Kidney (tissue), 14 donors: Measurements from ENCODE around the gene S100A16. TPM values are rescaled to one million over a fixed set of nuclear protein-coding genes. Genes with fewer than 3 reads are reported as not detected.
A peak's percentile ranks its signal among the peaks of the same experiment; 100 is the strongest.

Experiments
- DNase-seq, 5 donors: peaks; one replicate each; pipeline ENCODE4 v3.0.0-alpha.2; 2013 to 2020
- FAIRE-seq: peaks from 2 replicates; lab custom pipeline; 2012; peaks lifted over from hg19 to GRCh38; lab: Jason Lieb, UNC
- H3K27ac ChIP-seq, 2 donors: one replicate each; pipeline ENCODE4 v1.7.0; 2013; ENCODE audit warnings: low read depth in 2 of 2, low read length in 2 of 2, inconsistent platforms in 1 of 2
- H3K27me3 ChIP-seq: one replicate; pipeline ENCODE4 v1.7.1; 2013; ENCODE audit warnings: low read length, inconsistent platforms; ENCODE audit not compliant: control insufficient read depth, insufficient read depth
- H3K36me3 ChIP-seq, 3 donors: one replicate each; pipeline versions ENCODE4 v1.7.0 to v1.7.1; 2013; ENCODE audit warnings: low read length in 3 of 3, control low read depth in 1 of 3, inconsistent platforms in 1 of 3; ENCODE audit not compliant: insufficient read depth in 3 of 3, control insufficient read depth in 2 of 3
- H3K4me1 ChIP-seq, 3 donors: one replicate each; pipeline versions ENCODE4 v1.7.0 to v1.7.1; 2013; ENCODE audit warnings: low read length in 3 of 3, inconsistent platforms in 1 of 3, low read depth in 1 of 3; ENCODE audit not compliant: control insufficient read depth in 2 of 3, insufficient read depth in 2 of 3
- H3K4me3 ChIP-seq, 3 donors: one replicate each; pipeline versions ENCODE4 v1.7.0 to v1.8.1; 2013; ENCODE audit warnings: low read length in 3 of 3, control low read depth in 1 of 3, inconsistent platforms in 1 of 3
- H3K9ac ChIP-seq, 3 donors: one replicate each; pipeline versions ENCODE4 v1.7.0 to v1.7.1; 2013; ENCODE audit warnings: low read length in 3 of 3, control low read depth in 1 of 3, inconsistent platforms in 1 of 3
- H3K9me3 ChIP-seq, 3 donors: one replicate each; pipeline versions ENCODE4 v1.7.0 to v1.7.1; 2013; ENCODE audit warnings: low read length in 3 of 3, control low read depth in 1 of 3, inconsistent platforms in 1 of 3; ENCODE audit not compliant: control insufficient read depth in 2 of 3, insufficient read depth in 1 of 3
- intact Hi-C: fragments of 100-400 bp; cut with DNase I; formaldehyde crosslinking; loops from one replicate; pipeline ENCODE4 v1.11.1; 2022
- polyA plus RNA-seq: library from polyadenylated mRNA; stranded (reverse); fragments of 350-450 nt; fragmentation: Illumina TruSeq; extraction: RNeasy Lipid Tissue Mini Kit (QIAGEN cat#74804); gene quantifications from one replicate; pipeline ENCODE4 v1.2.3, GENCODE V29; 2014; ENCODE audit warnings: low read depth, low replicate concordance; ENCODE audit not compliant: insufficient read depth
- total RNA-seq: library from RNA; stranded (reverse); fragmentation: NEBNext Ultra II Directional; extraction: Animal tissue kit (Norgen Biotek cat#: 25700); gene quantifications from one replicate; pipeline ENCODE4 v1.2.1, GENCODE V29; 2021
- TF ChIP-seq, protein P1 (sequence below): IDR thresholded peaks from 3 replicates; pipeline ENCODE4 v1.5.1; 2012; ENCODE audit warnings: mild to moderate bottlenecking, moderate library complexity, borderline replicate concordance; ENCODE audit not compliant: insufficient read depth; ENCODE audit errors: extremely low read depth
- donor health status: control.
- donor health status: control.
- donor health status: control.
- donor health status: control.
- donor health status: control.
- donor health status: DM: yes; HTN: yes; CAD: no.
- donor health status: Normal renal cell carcinoma (clear cell type).

S100A16 gene
- total and polyA plus RNA-seq, 2 donors from 2014 or later: 119 to 174 TPM

- intact Hi-C loops: no loop called here
- H3K9ac ChIP-seq: peak within 1 kb of the TSS; percentile 97 to 100 (median 97)
- peak within 1 kb of the TSS; percentile 92 to 99 (median 98) for H3K4me3 ChIP-seq
- TF ChIP-seq, protein P1, sequence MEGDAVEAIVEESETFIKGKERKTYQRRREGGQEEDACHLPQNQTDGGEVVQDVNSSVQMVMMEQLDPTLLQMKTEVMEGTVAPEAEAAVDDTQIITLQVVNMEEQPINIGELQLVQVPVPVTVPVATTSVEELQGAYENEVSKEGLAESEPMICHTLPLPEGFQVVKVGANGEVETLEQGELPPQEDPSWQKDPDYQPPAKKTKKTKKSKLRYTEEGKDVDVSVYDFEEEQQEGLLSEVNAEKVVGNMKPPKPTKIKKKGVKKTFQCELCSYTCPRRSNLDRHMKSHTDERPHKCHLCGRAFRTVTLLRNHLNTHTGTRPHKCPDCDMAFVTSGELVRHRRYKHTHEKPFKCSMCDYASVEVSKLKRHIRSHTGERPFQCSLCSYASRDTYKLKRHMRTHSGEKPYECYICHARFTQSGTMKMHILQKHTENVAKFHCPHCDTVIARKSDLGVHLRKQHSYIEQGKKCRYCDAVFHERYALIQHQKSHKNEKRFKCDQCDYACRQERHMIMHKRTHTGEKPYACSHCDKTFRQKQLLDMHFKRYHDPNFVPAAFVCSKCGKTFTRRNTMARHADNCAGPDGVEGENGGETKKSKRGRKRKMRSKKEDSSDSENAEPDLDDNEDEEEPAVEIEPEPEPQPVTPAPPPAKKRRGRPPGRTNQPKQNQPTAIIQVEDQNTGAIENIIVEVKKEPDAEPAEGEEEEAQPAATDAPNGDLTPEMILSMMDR: no peak
- H3K27ac ChIP-seq: peak within 1 kb of the TSS; percentile 100
- no peaks in the 10 kb centered on the region for H3K27me3 ChIP-seq
- H3K9me3 ChIP-seq: no peaks in the 10 kb centered on the region
- H3K36me3 ChIP-seq: peaks cover 9 to 27% (median 17%) of the 10 kb centered on the region in 3 donors
- DNase-seq (peak; percentile 98 to 99 (median 99)), FAIRE-seq (peak; percentile 30)
- peaks cover 0 to 15% (median 12%) of the 10 kb centered on the region in 3 donors for H3K4me1 ChIP-seq
Observed at GRCh38 chr1:153633754-153634665, 21.1 kb upstream of the S100A16 start, which contains the start of gene CHTOP. TSS of gene CHTOP (plus strand) at chr1:153634066. CDS start at chr1:153636589, 2,523 bp downstream.

DNA sequence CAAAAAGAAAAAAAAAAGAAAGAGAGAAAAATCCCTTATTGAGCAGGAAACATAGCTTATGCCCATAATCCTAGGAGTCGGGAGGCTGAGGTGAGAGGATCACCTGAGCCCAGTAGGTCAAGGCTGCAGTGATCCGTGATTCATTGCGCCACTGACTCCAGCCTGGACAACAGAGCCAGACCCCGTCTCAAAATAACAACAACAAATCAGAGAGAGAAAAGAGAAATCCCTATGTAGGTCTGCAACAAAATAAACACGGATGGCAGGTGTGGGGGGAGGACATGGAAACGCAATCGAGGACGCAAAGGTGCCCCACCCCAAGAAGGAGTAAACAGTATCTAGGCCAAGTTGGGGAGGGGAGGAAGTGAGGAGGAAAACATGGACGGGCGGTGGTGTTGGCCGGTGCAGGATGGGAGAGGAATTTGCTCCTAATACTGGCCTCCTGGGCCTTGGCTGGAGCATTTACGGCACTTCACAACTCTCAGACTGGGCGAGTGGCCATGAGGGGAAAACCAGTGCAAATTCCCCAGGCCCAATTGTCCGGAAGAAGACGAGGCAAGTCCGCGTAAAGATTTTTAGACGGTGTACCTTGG lies 20.3 kb upstream of the S100A16 start:
- DNase-seq: no peak

DNA sequence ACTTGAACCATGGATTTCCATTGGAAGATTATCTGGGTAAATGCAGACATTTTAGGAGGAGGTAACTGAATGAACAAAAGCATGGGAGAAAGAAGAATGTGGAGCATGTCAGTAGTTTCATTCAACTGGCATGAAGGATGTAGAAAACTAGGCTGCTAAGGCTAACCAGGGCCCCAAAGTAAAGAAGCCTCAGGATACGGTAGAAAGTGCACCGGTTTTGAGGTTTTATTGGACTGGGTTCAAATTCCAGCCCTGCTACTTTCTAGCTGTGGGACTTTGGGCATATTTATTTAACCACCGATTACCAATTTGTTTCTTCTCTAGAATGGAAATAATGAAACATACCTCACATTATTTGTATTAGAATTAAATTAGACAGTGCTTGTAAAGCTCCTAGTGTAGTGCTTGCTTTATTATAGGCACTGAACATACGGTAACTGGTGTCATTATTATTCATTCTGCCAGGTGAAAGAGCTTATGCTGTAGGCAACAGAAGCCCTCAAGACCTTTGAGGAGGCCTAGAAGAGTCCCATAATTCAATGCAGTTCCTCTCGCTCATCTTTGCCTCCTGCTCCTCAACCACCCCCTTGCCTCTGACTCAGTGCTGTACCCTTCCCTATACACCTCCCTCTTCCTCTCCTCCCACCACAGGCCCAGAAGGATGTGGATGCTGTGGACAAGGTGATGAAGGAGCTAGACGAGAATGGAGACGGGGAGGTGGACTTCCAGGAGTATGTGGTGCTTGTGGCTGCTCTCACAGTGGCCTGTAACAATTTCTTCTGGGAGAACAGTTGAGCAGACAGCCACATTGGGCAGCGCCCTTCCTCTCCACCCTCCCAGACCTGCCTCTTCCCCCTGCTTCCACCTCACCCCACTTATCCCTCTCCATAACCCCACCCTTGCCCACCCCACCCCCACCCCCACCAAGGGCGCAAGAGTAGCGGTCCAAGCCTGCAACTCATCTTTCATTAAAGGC lies 18.4 kb upstream of the S100A16 start:
- H3K36me3 ChIP-seq: peaks cover 0 to 4% (median under 1%) of the 10 kb centered on the region in 3 donors
- intact Hi-C loops: no loop called here
- no peak overlapping the region for H3K27ac ChIP-seq
- H3K27me3 ChIP-seq: no peaks in the 10 kb centered on the region
- no peak overlapping the region for H3K4me3 ChIP-seq
- DNase-seq (peak in 1 of 5 donors; percentile 50), FAIRE-seq (no peak)
- H3K4me1 ChIP-seq: peaks cover 0 to 29% (median 22%) of the 10 kb centered on the region in 3 donors
- H3K9ac ChIP-seq: no peak overlapping the region
- H3K9me3 ChIP-seq: no peaks in the 10 kb centered on the region
- TF ChIP-seq, protein P1: no peak

More for the DNA sequence above, 20.3 kb upstream of the S100A16 start:
- peak overlapping the region; percentile 51 to 98 (median 62) for H3K4me3 ChIP-seq
- H3K36me3 ChIP-seq: peaks cover 9 to 22% (median 16%) of the 10 kb centered on the region in 3 donors
- TF ChIP-seq, protein P1: no peak
- no peaks in the 10 kb centered on the region for H3K9me3 ChIP-seq
- H3K9ac ChIP-seq: peak overlapping the region in 2 of 3 donors; percentile 20 to 62
- H3K27ac ChIP-seq: peak overlapping the region; percentile 76 to 100
- no peaks in the 10 kb centered on the region for H3K27me3 ChIP-seq
- no peak for FAIRE-seq
- peaks cover 0 to 15% (median 12%) of the 10 kb centered on the region in 3 donors for H3K4me1 ChIP-seq
- intact Hi-C loops: no loop called here
